AG10803 (cell line): ENCODE results near the gene XXYLT1.

Source experiments
- DNase-seq: peaks from one replicate; pipeline ENCODE4 v3.0.0; 2010; ENCODE audit warnings: low read depth
- H3K4me3 ChIP-seq: 2 replicates; pipeline ENCODE4 v1.5.1; 2011; ENCODE audit warnings: mild to moderate bottlenecking, low read length, control low read depth
- TF ChIP-seq, protein P1 (sequence below): conservative IDR thresholded peaks from 2 replicates; pipeline ENCODE4 v1.5.1; 2011; ENCODE audit warnings: mild to moderate bottlenecking, low read length, control low read depth, inconsistent platforms

Gene XXYLT1

DNA sequence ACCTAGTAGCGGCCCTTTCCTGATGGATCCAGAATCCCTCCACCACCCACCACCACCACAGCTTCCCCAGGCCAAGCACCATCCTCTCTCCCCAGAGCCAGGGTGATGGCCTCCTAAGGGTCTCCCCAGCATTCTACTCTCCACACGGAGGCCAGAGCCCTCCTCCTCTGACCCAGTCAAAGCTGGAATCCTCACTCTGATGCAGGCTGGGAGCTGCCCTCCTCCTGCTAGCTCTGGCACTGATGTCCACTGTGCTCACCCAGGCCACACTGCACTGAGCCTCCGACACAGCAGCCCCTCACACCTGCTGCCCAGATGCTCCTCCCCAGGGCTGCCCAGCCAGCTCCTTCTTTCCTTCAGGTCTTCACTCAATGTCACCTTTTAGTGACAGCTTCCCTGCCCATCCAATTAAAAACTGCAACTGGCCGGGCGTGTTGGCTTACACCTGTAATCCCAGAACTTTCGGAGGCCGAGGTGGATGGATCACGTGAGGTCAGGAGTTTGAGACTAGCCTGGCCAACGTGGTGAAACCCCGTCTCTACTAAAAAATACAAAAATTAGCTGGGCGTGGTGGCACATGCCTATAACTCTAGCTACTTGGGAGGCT lies 21.0 kb downstream of the XXYLT1 start:
- no peak for DNase-seq
- no peak overlapping the region for H3K4me3 ChIP-seq
- TF ChIP-seq, protein P1, sequence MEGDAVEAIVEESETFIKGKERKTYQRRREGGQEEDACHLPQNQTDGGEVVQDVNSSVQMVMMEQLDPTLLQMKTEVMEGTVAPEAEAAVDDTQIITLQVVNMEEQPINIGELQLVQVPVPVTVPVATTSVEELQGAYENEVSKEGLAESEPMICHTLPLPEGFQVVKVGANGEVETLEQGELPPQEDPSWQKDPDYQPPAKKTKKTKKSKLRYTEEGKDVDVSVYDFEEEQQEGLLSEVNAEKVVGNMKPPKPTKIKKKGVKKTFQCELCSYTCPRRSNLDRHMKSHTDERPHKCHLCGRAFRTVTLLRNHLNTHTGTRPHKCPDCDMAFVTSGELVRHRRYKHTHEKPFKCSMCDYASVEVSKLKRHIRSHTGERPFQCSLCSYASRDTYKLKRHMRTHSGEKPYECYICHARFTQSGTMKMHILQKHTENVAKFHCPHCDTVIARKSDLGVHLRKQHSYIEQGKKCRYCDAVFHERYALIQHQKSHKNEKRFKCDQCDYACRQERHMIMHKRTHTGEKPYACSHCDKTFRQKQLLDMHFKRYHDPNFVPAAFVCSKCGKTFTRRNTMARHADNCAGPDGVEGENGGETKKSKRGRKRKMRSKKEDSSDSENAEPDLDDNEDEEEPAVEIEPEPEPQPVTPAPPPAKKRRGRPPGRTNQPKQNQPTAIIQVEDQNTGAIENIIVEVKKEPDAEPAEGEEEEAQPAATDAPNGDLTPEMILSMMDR: no peak

DNA sequence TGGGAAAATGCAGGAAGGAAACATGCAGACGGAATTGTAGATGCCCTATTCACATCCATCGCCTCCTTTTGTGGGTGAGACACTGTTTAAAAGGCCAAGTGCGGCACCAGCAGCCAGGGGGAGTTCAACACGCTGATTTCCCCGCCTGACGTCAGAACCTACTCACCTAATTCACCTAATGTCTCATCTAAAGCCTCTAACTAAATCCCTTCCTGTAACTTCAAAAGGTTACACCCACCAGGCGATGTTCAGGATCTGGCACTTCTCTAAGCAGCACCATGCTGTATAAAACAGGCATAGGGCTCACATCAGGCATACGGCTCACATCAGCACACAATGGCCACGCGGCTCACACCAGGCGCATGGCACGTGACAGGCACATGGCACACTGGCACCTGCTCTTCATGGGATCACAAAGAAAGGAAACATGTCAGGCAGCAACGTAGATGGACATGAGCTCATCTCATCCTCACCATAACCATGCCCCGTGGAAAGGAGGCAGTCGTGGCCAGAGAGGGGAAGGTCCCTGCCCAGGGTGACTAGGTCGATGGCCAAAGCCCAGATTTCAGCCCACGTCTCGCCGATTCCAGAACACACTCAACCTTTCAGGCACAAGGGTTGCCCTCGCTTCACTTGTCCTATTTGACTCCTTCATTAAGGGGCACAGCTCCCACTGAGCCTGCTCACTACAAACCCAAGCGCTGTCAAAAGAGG lies 21.7 kb downstream of the XXYLT1 start:
- no peak overlapping the region for H3K4me3 ChIP-seq
- no peak for DNase-seq
- TF ChIP-seq, protein P1: no peak

DNA sequence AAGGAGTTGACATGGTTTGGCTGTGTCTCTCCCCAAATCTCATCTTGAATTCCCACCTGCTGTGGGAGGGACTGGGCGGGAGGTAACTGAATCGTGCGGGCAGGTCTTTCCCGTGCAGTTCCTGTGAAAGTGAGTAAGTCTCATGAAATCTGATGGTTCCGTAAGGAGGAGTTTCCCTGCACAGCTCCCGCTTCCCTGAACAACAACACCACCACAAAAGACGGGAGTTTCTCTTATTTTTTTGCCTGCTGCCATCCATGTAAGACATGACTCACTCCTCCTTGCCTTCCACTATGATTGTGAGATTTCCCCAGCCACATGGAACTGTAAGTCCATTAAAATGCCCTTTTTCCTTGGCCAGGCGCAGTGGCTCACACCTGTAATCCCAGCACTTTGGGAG lies 22.7 kb downstream of the XXYLT1 start:
- TF ChIP-seq, protein P1: no peak
- DNase-seq: no peak
- H3K4me3 ChIP-seq: no peak overlapping the region

DNA sequence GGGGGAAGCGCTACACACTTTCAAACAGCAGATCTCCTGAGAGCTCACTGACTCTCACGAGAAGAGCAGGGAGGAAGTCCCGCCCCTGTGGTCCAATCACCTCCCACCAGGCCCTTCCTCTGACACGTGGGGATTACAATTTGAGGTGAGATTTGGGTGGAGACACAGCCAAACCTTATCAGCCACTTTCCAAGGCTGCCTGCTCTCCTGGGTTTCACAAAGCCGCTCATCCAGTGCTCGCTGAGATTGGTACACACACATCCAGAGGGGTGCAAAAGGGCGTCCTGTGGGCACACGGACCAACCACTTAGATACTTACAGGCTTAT lies 23.1 kb downstream of the XXYLT1 start:
- TF ChIP-seq, protein P1: no peak
- no peak overlapping the region for H3K4me3 ChIP-seq
- DNase-seq: no peak

DNA sequence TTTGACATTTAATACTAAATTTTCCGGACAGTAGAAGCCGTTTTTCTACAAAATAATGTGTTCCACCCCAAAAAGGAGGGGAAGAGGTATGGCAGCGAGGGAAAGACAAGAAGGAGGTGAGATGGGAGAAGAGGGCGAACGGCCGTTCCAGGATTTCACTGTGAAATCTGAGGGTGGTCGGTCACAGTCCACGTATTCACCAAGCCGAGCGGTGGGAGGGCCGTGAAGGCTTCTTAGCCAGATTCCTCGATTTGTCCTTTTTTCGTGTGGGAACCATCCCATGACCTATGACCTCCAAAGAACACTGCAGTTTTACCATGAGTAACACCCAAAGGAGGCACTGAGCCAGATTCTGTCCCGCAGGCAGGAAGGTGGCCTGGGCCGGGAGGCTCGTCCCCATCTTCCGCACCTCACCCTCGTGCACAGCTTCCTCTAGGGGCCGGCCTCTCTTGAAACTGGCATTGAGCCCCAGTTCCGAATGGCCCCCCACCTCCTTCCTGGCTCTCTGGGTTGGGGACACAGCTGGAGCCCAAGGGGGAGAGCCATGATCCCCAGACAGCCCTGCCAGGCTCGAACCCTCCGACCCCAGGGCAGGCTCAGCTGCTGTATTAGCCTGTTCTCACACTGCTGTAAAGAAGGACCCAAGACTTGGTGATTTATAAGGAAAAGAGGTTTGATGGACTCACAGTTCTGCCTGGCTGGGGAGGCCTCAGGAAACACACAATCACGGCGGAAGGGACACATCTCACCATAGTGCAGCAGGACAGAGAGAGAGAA lies 23.7 kb downstream of the XXYLT1 start:
- TF ChIP-seq, protein P1: no peak
- no peak overlapping the region for H3K4me3 ChIP-seq
- no peak for DNase-seq

DNA sequence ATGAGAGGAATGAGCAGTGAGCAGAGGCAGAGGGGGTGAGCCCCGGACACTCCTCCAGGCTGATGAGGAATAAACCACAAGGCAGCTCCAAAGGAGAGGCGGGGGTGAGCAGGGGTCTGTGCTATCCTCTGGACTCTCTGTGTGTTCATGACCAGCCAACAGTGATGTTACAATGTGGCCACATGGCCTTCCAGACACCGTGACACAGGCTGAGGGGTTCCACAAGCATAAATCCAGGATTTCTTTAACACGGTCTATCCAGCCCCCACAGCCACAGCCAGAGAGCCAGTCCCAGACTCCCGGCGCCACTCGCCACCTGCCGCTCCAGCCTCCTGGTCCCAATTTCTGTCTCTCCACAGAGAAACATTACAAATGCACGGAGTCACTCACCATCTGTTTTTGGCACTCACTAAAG lies 24.4 kb downstream of the XXYLT1 start:
- DNase-seq: no peak
- H3K4me3 ChIP-seq: no peak overlapping the region
- TF ChIP-seq, protein P1: no peak
